C4-2B (cell line): ENCODE data around the gene ZNF213.

ENCODE experiments used
- ZFX ChIP-seq: fragments of 450-650 bp; IDR thresholded peaks from 2 replicates; pipeline ENCODE4 v1.6.1; 2017
- TF ChIP-seq, protein P1 (sequence below): fragments of 450-650 bp; conservative IDR thresholded peaks from 2 replicates; pipeline ENCODE4 v1.5.1; 2017; ENCODE audit warnings: mild to moderate bottlenecking

- TF ChIP-seq, protein P1, sequence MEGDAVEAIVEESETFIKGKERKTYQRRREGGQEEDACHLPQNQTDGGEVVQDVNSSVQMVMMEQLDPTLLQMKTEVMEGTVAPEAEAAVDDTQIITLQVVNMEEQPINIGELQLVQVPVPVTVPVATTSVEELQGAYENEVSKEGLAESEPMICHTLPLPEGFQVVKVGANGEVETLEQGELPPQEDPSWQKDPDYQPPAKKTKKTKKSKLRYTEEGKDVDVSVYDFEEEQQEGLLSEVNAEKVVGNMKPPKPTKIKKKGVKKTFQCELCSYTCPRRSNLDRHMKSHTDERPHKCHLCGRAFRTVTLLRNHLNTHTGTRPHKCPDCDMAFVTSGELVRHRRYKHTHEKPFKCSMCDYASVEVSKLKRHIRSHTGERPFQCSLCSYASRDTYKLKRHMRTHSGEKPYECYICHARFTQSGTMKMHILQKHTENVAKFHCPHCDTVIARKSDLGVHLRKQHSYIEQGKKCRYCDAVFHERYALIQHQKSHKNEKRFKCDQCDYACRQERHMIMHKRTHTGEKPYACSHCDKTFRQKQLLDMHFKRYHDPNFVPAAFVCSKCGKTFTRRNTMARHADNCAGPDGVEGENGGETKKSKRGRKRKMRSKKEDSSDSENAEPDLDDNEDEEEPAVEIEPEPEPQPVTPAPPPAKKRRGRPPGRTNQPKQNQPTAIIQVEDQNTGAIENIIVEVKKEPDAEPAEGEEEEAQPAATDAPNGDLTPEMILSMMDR, result no peak
- TF ChIP-seq ZFX, result no peak
These were observed 8.4 kb downstream of the ZNF213 start for GRCh38 chr16:3143189-3143588.
